ENCODE data around the gene UTS2. TPM values are rescaled to one million over a fixed set of nuclear protein-coding genes. Genes with fewer than 3 reads are reported as not detected.
A peak's percentile ranks its signal among the peaks of the same experiment; 100 is the strongest.

Gene UTS2
- total RNA-seq, 3 donors from 2014 or later, result 1.6 TPM; not detected in 2

GRCh38 chr1:7891804-7892203, 38.9 kb upstream of the UTS2 start:
- DNase-seq (ENCODE audit: low spot score in 2 of 2), result no peak
- Histone ChIP-seq H3K4me1 (no peaks in the 10 kb centered on the region), H3K27me3 (no peaks in the 10 kb centered on the region), H3K4me3 (no peak overlapping the region), H3K36me3 (no peaks in the 10 kb centered on the region), H3K9me3 (no peaks in the 10 kb centered on the region), H3K27ac (no peak overlapping the region)
- intact Hi-C loops (cut with DNase I; ENCODE audit: low total_unique reads), result no loop called here
- no peak for TF ChIP-seq POLR2A (IDR thresholded peaks at IDR 0.05)
- TF ChIP-seq, protein P1, sequence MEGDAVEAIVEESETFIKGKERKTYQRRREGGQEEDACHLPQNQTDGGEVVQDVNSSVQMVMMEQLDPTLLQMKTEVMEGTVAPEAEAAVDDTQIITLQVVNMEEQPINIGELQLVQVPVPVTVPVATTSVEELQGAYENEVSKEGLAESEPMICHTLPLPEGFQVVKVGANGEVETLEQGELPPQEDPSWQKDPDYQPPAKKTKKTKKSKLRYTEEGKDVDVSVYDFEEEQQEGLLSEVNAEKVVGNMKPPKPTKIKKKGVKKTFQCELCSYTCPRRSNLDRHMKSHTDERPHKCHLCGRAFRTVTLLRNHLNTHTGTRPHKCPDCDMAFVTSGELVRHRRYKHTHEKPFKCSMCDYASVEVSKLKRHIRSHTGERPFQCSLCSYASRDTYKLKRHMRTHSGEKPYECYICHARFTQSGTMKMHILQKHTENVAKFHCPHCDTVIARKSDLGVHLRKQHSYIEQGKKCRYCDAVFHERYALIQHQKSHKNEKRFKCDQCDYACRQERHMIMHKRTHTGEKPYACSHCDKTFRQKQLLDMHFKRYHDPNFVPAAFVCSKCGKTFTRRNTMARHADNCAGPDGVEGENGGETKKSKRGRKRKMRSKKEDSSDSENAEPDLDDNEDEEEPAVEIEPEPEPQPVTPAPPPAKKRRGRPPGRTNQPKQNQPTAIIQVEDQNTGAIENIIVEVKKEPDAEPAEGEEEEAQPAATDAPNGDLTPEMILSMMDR (IDR thresholded peaks at IDR 0.05), result no peak
- TF ChIP-seq POLR2AphosphoS5 (IDR thresholded peaks at IDR 0.05), result no peak

DNA sequence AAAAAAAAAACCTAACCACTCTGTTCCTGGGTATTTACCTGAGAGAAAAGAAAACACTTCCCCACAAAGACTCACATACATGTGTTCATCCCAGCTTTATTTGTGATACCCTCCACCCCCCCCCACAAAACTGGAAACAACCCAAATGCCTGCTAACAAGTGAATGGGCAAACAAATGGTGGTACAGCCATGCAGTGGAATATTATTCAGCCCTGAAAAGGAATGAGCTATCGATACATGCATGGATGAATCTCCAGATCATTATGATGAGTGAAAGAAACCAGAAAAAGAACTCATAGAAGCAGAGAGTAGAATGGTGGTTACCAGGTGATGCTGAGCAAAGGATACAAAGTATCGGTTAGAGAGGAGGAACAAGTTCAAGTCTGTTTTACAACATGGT, 38.0 kb upstream of the UTS2 start:
- Histone ChIP-seq H3K27me3 (no peaks in the 10 kb centered on the region), H3K4me3 (no peak overlapping the region), H3K4me1 (no peaks in the 10 kb centered on the region), H3K36me3 (no peaks in the 10 kb centered on the region), H3K9me3 (no peaks in the 10 kb centered on the region), H3K27ac (no peak overlapping the region)
- intact Hi-C loops (cut with DNase I; ENCODE audit: low total_unique reads), result no loop called here
- no peak for TF ChIP-seq POLR2A (IDR thresholded peaks at IDR 0.05)
- no peak for DNase-seq (ENCODE audit: low spot score in 2 of 2)

DNA sequence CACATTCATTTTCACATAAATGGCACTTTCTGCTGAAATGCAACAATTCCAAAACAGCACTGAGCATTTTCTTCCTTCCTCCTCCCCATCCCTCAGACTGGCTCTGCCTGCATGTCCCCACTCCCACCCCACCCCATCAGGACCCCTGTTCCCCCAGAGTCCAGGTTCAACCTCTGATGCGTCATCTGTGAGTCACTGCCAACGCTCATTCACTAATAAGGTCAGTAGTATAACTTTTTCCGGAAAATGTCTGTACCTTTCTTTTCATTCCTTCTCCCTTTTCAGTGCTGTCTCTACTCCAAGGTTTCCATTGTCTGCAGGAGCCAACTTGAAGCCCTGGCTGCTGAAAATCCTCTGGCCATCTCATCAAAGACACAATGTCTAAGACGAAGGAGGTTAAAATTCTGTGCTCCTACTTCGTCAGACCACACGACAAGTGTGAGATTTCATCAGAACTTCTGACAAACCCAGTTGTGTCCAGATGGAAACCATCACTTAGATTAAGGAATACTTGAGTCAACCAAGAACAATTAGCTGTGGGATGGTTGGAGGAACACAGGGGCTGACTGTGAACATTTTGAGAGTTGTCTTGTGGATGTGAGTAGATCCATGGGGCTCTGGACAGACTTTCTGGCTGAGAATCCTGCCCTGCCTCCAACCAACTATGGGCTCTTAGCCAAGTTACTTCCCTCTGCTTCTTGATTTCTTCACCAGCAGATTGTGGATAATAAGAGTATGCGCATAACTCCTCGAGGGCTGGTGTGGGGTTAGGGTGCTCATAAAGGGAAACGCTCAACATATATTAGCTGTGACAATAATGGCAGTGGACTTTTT, 35.6 kb upstream of the UTS2 start:
- H3K36me3 ChIP-seq, result no peaks in the 10 kb centered on the region
- no peak overlapping the region for H3K4me3 ChIP-seq
- H3K4me1 ChIP-seq, result no peaks in the 10 kb centered on the region
- H3K9me3 ChIP-seq, result no peaks in the 10 kb centered on the region
- intact Hi-C loops (cut with DNase I; ENCODE audit: low total_unique reads), result no loop called here
- H3K27ac ChIP-seq, result no peak overlapping the region
- no peaks in the 10 kb centered on the region for H3K27me3 ChIP-seq
- TF ChIP-seq POLR2AphosphoS5 (IDR thresholded peaks at IDR 0.05), result no peak
- no peak for TF ChIP-seq POLR2A (IDR thresholded peaks at IDR 0.05)
- TF ChIP-seq, protein P1 (IDR thresholded peaks at IDR 0.05), result no peak
- DNase-seq (ENCODE audit: low spot score in 2 of 2), result no peak

DNA sequence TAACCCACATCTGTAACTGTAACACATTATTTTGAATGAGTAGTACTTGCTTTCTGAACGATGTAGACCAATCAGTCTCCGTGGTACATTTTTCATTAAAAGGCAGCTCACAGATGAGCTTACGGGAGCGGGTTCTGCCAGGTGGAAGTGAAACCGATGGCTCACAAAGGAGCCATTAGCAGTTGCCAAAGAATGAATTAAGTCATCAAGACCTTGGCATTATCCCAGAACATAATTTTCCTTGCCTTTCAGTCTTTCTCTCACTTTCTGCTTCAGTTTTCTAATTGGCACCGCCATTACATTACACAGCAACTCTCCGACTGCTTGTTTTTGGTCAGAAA, 33.5 kb upstream of the UTS2 start:
- Histone ChIP-seq H3K4me1 (no peaks in the 10 kb centered on the region), H3K36me3 (no peaks in the 10 kb centered on the region), H3K27me3 (no peaks in the 10 kb centered on the region), H3K9me3 (no peaks in the 10 kb centered on the region), H3K27ac (peak overlapping the region in 1 of 2 donors; percentile 25), H3K4me3 (peak overlapping the region in 2 of 3 donors; percentile 14 to 32)
- no peak for TF ChIP-seq POLR2A (IDR thresholded peaks at IDR 0.05)
- no peak for TF ChIP-seq POLR2AphosphoS5 (IDR thresholded peaks at IDR 0.05)
- TF ChIP-seq, protein P1 (IDR thresholded peaks at IDR 0.05), result no peak
- DNase-seq (ENCODE audit: low spot score in 2 of 2), result peak in 1 of 2 donors; percentile 26
- intact Hi-C loops (cut with DNase I; ENCODE audit: low total_unique reads), result no loop called here

- Histone ChIP-seq H3K4me3 (peak overlapping the region in 2 of 3 donors; percentile 14 to 32), H3K9me3 (no peaks in the 10 kb centered on the region), H3K27me3 (no peaks in the 10 kb centered on the region), H3K27ac (peak overlapping the region in 1 of 2 donors; percentile 25), H3K4me1 (no peaks in the 10 kb centered on the region), H3K36me3 (no peaks in the 10 kb centered on the region)
- peak; percentile 31 to 60 for DNase-seq (ENCODE audit: low spot score in 2 of 2)
- intact Hi-C loops (cut with DNase I; ENCODE audit: low total_unique reads), result no loop called here
- no peak for TF ChIP-seq POLR2A (IDR thresholded peaks at IDR 0.05)
- no peak for TF ChIP-seq POLR2AphosphoS5 (IDR thresholded peaks at IDR 0.05)
- TF ChIP-seq, protein P1 (IDR thresholded peaks at IDR 0.05), result no peak
These were observed 32.9 kb upstream of the UTS2 start for GRCh38 chr1:7885513-7886404.
